H1 (cell line): Measurements from ENCODE around the gene ADAM12. TPM values are rescaled to one million over a fixed set of nuclear protein-coding genes. Genes with fewer than 3 reads are reported as not detected.
"Not testable (repeated sequence)": the region's sequence is repeated elsewhere in the genome, so short reads cannot be mapped to it uniquely, and the experiment has no call there.

Experiments used
- CTCF ChIA-PET: fragments of 300-600 bp; sonication (Branson Sonifier 250); formaldehyde crosslinking; loops from one replicate; lab custom pipeline; 2021; ENCODE audit not compliant: partially characterized antibody; lab: Charles Lee
- POLR2A ChIA-PET: fragments of 300-600 bp; sonication (Branson Sonifier 250); formaldehyde crosslinking; loops from one replicate; lab custom pipeline; 2021; ENCODE audit warnings: inconsistent platforms; ENCODE audit not compliant: partially characterized antibody; lab: Charles Lee
- DNase-seq, 2 experiments: peaks; one replicate each; pipeline versions ENCODE4 v3.0.0 to v3.0.0-alpha.2; 2010 to 2022; ENCODE audit warnings: low spot score in 2 of 2, low read depth in 1 of 2, mixed read lengths in 1 of 2
- FAIRE-seq: peaks from 2 replicates; lab custom pipeline; 2011; peaks lifted over from hg19 to GRCh38; lab: Jason Lieb, UNC
- H2AFZ ChIP-seq: 2 replicates; pipeline ENCODE4 v1.8.1; 2012; ENCODE audit warnings: low read length, inconsistent platforms
- H2AK5ac ChIP-seq: 2 replicates; pipeline ENCODE4 v1.6.1; 2013; ENCODE audit warnings: low read depth, low read length
- H2BK120ac ChIP-seq: replicated peaks from 2 replicates; pipeline ENCODE3; 2013; ENCODE audit warnings: low read depth, low read length, inconsistent platforms
- H2BK12ac ChIP-seq: 2 replicates; pipeline ENCODE4 v1.6.1; 2013; ENCODE audit warnings: low read depth, low read length
- H2BK15ac ChIP-seq: 2 replicates; pipeline ENCODE4 v1.6.1; 2013; ENCODE audit warnings: low read length
- H2BK20ac ChIP-seq: 2 replicates; pipeline ENCODE4 v1.6.1; 2013; ENCODE audit warnings: low read length
- H2BK5ac ChIP-seq: 2 replicates; pipeline ENCODE4 v1.6.1; 2013; ENCODE audit warnings: low read depth, low read length
- H3K14ac ChIP-seq: 2 replicates; pipeline ENCODE4 v1.6.1; 2013; ENCODE audit warnings: inconsistent platforms; ENCODE audit not compliant: insufficient read length
- H3K18ac ChIP-seq: 2 replicates; pipeline ENCODE4 v1.6.1; 2013; ENCODE audit warnings: low read length; ENCODE audit errors: extremely low read depth
- H3K23ac ChIP-seq: 2 replicates; pipeline ENCODE4 v1.6.1; 2013; ENCODE audit warnings: inconsistent platforms; ENCODE audit not compliant: insufficient read length
- H3K23me2 ChIP-seq: 2 replicates; pipeline ENCODE4 v1.6.1; 2013; ENCODE audit warnings: low read depth, low read length
- H3K27ac ChIP-seq: 2 replicates; pipeline ENCODE4 v1.6.1; 2011; ENCODE audit warnings: low read depth, low read length, inconsistent platforms
- H3K27me3 ChIP-seq, 4 experiments: replicated peaks in 1 of 4; 1 replicate in 1 of 4; 2 replicates in 3 of 4; pipeline versions ENCODE4 v1.6.1 to v1.8.1; 2011 to 2013; ENCODE audit warnings: low read length in 3 of 4, mild to moderate bottlenecking in 3 of 4, inconsistent platforms in 2 of 4, mixed read lengths in 2 of 4, moderate library complexity in 1 of 4; ENCODE audit not compliant: control insufficient read depth in 3 of 4, insufficient read depth in 3 of 4; ENCODE audit errors: extremely low read depth in 1 of 4
- H3K36me3 ChIP-seq, 4 experiments: 2 replicates each; pipeline versions ENCODE4 v1.6.1 to v1.8.1; 2011 to 2013; ENCODE audit warnings: mild to moderate bottlenecking in 4 of 4, low read length in 3 of 4, moderate library complexity in 2 of 4, control low read depth in 1 of 4, inconsistent platforms in 1 of 4; ENCODE audit not compliant: insufficient read depth in 4 of 4, control insufficient read depth in 2 of 4
- H3K4ac ChIP-seq: replicated peaks from 2 replicates; pipeline ENCODE3; 2013; ENCODE audit warnings: low read length, low read depth, mixed read lengths, inconsistent platforms; ENCODE audit not compliant: insufficient read length
- H3K4me1 ChIP-seq, 4 experiments: replicated peaks in 1 of 4; 1 replicate in 1 of 4; 2 replicates in 3 of 4; pipeline versions ENCODE4 v1.6.1 to v1.8.1; 2011 to 2013; ENCODE audit warnings: low read length in 3 of 4, inconsistent platforms in 2 of 4, mixed read lengths in 1 of 4; ENCODE audit not compliant: insufficient read depth in 4 of 4, control insufficient read depth in 3 of 4
- H3K4me2 ChIP-seq, 2 experiments: 2 replicates each; pipeline versions ENCODE4 v1.6.1 to v1.8.1; 2011 to 2013; ENCODE audit warnings: low read depth in 2 of 2, low read length in 2 of 2, control low read depth in 1 of 2, inconsistent platforms in 1 of 2, mild to moderate bottlenecking in 1 of 2; ENCODE audit not compliant: insufficient read depth in 1 of 2
- H3K4me3 ChIP-seq, 4 experiments: fragments of 200-600, 300-600 bp in 1 of 4; sonication (generic), shearing (Covaris generic), sonication (Bioruptor Twin) in 1 of 4; 2 replicates each; pipeline versions ENCODE4 v1.5.1 to v1.8.1; 2011 to 2016; ENCODE audit warnings: low read length in 4 of 4, low read depth in 3 of 4, control low read depth in 2 of 4, inconsistent platforms in 2 of 4, mild to moderate bottlenecking in 2 of 4, mixed read lengths in 1 of 4, moderate library complexity in 1 of 4; ENCODE audit not compliant: insufficient read depth in 2 of 4; ENCODE audit errors: extremely low read depth in 1 of 4
- H3K56ac ChIP-seq: replicated peaks from 2 replicates; pipeline ENCODE3; 2013; ENCODE audit warnings: low read depth, mild to moderate bottlenecking, mixed read lengths, low read length, inconsistent platforms; ENCODE audit not compliant: insufficient read length
- H3K79me1 ChIP-seq: 2 replicates; pipeline ENCODE4 v1.6.1; 2013; ENCODE audit warnings: low read depth, low read length, control low read depth
- H3K79me2 ChIP-seq, 2 experiments: 2 replicates each; pipeline versions ENCODE4 v1.6.1 to v1.8.1; 2012 to 2013; ENCODE audit warnings: low read length in 2 of 2, mild to moderate bottlenecking in 2 of 2, inconsistent platforms in 1 of 2; ENCODE audit not compliant: insufficient read depth in 2 of 2, control insufficient read depth in 1 of 2
- H3K9ac ChIP-seq, 4 experiments: replicated peaks in 1 of 4; 1 replicate in 1 of 4; 2 replicates in 3 of 4; pipeline versions ENCODE4 v1.6.1 to v1.8.1; 2011 to 2013; ENCODE audit warnings: low read depth in 3 of 4, low read length in 3 of 4, control low read depth in 2 of 4, mild to moderate bottlenecking in 2 of 4, moderate library complexity in 2 of 4, inconsistent platforms in 1 of 4; ENCODE audit errors: extremely low read depth in 1 of 4
- H3K9me3 ChIP-seq, 2 experiments: 2 replicates each; pipeline versions ENCODE4 v1.6.1 to v1.8.1; 2012 to 2013; ENCODE audit warnings: mild to moderate bottlenecking in 2 of 2, moderate library complexity in 2 of 2, control low read depth in 1 of 2, inconsistent platforms in 1 of 2, low read depth in 1 of 2, low read length in 1 of 2, mixed read lengths in 1 of 2; ENCODE audit not compliant: insufficient read depth in 2 of 2
- H4K20me1 ChIP-seq, 2 experiments: replicated peaks in 1 of 2; 2 replicates each; pipeline versions ENCODE3 to v1.8.1; 2011 to 2013; ENCODE audit warnings: inconsistent platforms in 2 of 2, low read length in 2 of 2, mild to moderate bottlenecking in 1 of 2; ENCODE audit not compliant: insufficient read depth in 2 of 2, control insufficient read depth in 1 of 2
- H4K5ac ChIP-seq: 2 replicates; pipeline ENCODE4 v1.6.1; 2013; ENCODE audit warnings: low read length, low read depth, mixed read lengths, inconsistent platforms; ENCODE audit not compliant: insufficient read length
- H4K8ac ChIP-seq: 2 replicates; pipeline ENCODE4 v1.8.0; 2013; ENCODE audit warnings: mild to moderate bottlenecking, moderate library complexity, low read length, inconsistent platforms; ENCODE audit not compliant: insufficient read depth; ENCODE audit errors: extremely low read depth
- H4K91ac ChIP-seq: replicated peaks from 2 replicates; pipeline ENCODE3; 2013; ENCODE audit warnings: low read length, mixed read lengths, inconsistent platforms; ENCODE audit not compliant: insufficient read length
- WGBS, 2 experiments: shearing (Covaris generic) in 1 of 2; methylation state at CpG; one replicate each; pipeline versions ENCODE4 v1.1.6 to v1.1.7; 2013 to 2015; ENCODE audit warnings: low lambda C conversion rate in 2 of 2, mixed read lengths in 2 of 2, inconsistent platforms in 1 of 2, low coverage in 1 of 2, missing lambda C conversion rate in 1 of 2; ENCODE audit not compliant: insufficient replicate concordance in 2 of 2, insufficient coverage in 1 of 2, insufficient read length in 1 of 2; ENCODE audit errors: extremely low coverage in 1 of 2, missing lambda C conversion rate in 1 of 2; 5-methylcytosine and 5-hydroxymethylcytosine counted together
- polyA plus RNA-seq, 7 experiments: library from polyadenylated mRNA; depleted of rRNA in 3 of 7; stranded (reverse) in 5 of 7; unstranded in 2 of 7; fragments of >200 nt in 5 of 7; fragments of 200-250 nt in 2 of 7; gene quantifications; 1 replicate in 5 of 7; 2 replicates in 1 of 7; 4 replicates in 1 of 7; pipeline versions ENCODE4 v1.2.1 to v1.2.3, GENCODE V29; 2011 to 2013; ENCODE audit warnings: missing spikeins in 2 of 7, mixed read lengths in 2 of 7
- total RNA-seq: library from RNA; stranded (reverse); fragmentation: NEBNext Ultra II Directional; extraction: Animal tissue kit (Norgen Biotek cat#: 25700); gene quantifications from 2 replicates; pipeline ENCODE4 v1.2.1, GENCODE V29; 2021

Gene ADAM12
- total and polyA plus RNA-seq, 2 of the 8 experiments (the other 6 are each of a cell fraction or from before 2014, with no cell fraction given), result 0.07 to 0.17 TPM

GRCh38 chr10:126379166-126379565 is 9.1 kb downstream of the ADAM12 start:
- peaks cover 0 to 17% of the 10 kb centered on the region in 2 experiments; a peak in 2 of 4 replicates for H3K9me3 ChIP-seq
- H3K18ac ChIP-seq, H3K27me3 ChIP-seq, H2BK5ac ChIP-seq, H2AFZ ChIP-seq, H3K36me3 ChIP-seq, H4K91ac ChIP-seq, H3K4ac ChIP-seq, H2BK120ac ChIP-seq, H2BK15ac ChIP-seq, H3K4me2 ChIP-seq, H4K20me1 ChIP-seq, DNase-seq, H3K27ac ChIP-seq, H3K79me2 ChIP-seq, H4K5ac ChIP-seq, H3K23ac ChIP-seq, H3K4me3 ChIP-seq, H4K8ac ChIP-seq, H2BK12ac ChIP-seq, H2BK20ac ChIP-seq, H3K14ac ChIP-seq, H3K79me1 ChIP-seq, H2AK5ac ChIP-seq, H3K4me1 ChIP-seq, FAIRE-seq, H3K56ac ChIP-seq, POLR2A ChIA-PET, H3K9ac ChIP-seq, H3K23me2 ChIP-seq: not testable (repeated sequence)
- CTCF ChIA-PET, result interaction anchor here (1.2 kb wide), 1 partner anchor 8 kb away, joined by 4 read pairs; no protein-coding TSS in a partner anchor
- WGBS, 2 experiments, result 90% methylated on average over 3 of the region's 3 CpGs; no CpG with 5 or more reads in 1 of the 2 experiments
